HCT116 (cell line): ENCODE measurements around the gene KLHL35.

Experiments
- ATF3 ChIP-seq: IDR thresholded peaks from 2 replicates; pipeline ENCODE4 v1.6.1; 2012
- EZH2 ChIP-seq: fragments of 200-600 bp; sonication (generic); IDR thresholded peaks from 2 replicates; pipeline ENCODE4 v1.6.1; 2017; ENCODE audit warnings: antibody characterized with exemption, mixed run types
- MAX ChIP-seq: IDR thresholded peaks from 2 replicates; pipeline ENCODE4 v1.6.1; 2012
- POLR2AphosphoS5 ChIP-seq: IDR thresholded peaks from 2 replicates; pipeline ENCODE4 v1.6.1; 2011; ENCODE audit warnings: mild to moderate bottlenecking, low read depth, low read length, moderate library complexity
- ZBTB33 ChIP-seq: IDR thresholded peaks from 2 replicates; pipeline ENCODE4 v1.6.1; 2011; ENCODE audit warnings: mild to moderate bottlenecking, low read length, moderate library complexity; ENCODE audit not compliant: insufficient replicate concordance; ENCODE audit errors: extremely low read depth
- TF ChIP-seq, protein P1 (sequence below): IDR thresholded peaks from 2 replicates; pipeline ENCODE4 v1.6.1; 2012; ENCODE audit warnings: low read depth

DNA sequence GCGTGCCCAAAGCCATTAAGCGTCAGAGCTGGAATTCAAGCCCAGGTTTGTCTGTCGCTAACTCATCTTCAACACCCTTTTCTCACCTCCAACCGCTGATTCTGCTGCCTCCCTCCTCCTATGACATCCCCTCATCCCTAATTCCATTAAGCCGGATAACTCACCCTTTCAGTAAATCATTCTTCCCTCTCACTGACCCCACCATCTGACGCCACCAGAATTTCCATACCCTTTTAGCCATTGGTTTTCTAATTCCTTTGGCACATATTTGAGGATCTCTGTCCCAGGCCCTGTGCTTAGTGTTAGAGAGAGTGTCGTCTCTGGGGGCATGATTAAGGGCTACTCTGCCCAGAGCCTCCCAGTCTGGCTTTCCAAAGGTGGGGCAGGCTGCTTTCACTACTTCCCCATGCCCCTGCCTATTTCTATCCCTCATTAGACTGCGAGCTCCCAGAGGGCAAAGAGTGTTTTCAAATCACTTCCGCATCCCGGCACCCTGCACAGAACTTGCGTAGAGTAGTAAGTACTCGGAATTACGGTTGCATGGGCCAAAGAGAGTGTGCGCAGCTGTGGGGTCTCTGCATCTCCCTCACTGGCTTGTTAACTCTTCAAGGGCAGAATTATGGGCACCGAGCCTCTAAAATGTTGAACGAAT lies 3.9 kb downstream of the KLHL35 start:
- no peak for TF ChIP-seq POLR2AphosphoS5
- no peak for TF ChIP-seq ATF3
- no peak for TF ChIP-seq EZH2
- TF ChIP-seq, protein P1, sequence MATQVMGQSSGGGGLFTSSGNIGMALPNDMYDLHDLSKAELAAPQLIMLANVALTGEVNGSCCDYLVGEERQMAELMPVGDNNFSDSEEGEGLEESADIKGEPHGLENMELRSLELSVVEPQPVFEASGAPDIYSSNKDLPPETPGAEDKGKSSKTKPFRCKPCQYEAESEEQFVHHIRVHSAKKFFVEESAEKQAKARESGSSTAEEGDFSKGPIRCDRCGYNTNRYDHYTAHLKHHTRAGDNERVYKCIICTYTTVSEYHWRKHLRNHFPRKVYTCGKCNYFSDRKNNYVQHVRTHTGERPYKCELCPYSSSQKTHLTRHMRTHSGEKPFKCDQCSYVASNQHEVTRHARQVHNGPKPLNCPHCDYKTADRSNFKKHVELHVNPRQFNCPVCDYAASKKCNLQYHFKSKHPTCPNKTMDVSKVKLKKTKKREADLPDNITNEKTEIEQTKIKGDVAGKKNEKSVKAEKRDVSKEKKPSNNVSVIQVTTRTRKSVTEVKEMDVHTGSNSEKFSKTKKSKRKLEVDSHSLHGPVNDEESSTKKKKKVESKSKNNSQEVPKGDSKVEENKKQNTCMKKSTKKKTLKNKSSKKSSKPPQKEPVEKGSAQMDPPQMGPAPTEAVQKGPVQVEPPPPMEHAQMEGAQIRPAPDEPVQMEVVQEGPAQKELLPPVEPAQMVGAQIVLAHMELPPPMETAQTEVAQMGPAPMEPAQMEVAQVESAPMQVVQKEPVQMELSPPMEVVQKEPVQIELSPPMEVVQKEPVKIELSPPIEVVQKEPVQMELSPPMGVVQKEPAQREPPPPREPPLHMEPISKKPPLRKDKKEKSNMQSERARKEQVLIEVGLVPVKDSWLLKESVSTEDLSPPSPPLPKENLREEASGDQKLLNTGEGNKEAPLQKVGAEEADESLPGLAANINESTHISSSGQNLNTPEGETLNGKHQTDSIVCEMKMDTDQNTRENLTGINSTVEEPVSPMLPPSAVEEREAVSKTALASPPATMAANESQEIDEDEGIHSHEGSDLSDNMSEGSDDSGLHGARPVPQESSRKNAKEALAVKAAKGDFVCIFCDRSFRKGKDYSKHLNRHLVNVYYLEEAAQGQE = no peak
- TF ChIP-seq ZBTB33 = no peak
- TF ChIP-seq MAX = no peak
